Stimulated activated naive CD8-positive, alpha-beta T cell treated with anti-CD3 and anti-CD28 coated beads, Interleukin-15, amount 100 ng/mL, for 72 hours (primary cell): Measurements from ENCODE around the gene USF3.

Experiments used
- ATAC-seq: fragments of 150-1000 bp; cut with Tn5 transposase; 2 replicates; pipeline ENCODE4 v1.10.0; 2021; ENCODE audit warnings: mild to moderate bottlenecking, moderate library complexity
- DNase-seq, 2 donors: peaks; one replicate each; pipeline ENCODE4 v3.0.0; 2021 to 2022
- H3K27ac Mint-ChIP-seq, 2 donors: one replicate each; pipeline ENCODE4 v1.8.0; 2022; ENCODE audit warnings: mild to moderate bottlenecking in 2 of 2, mixed read lengths in 2 of 2, moderate library complexity in 2 of 2
- H3K27me3 Mint-ChIP-seq: one replicate; pipeline ENCODE4 v1.8.0; 2022; ENCODE audit warnings: mixed read lengths
- H3K4me1 Mint-ChIP-seq: one replicate; pipeline ENCODE4 v1.8.0; 2022; ENCODE audit warnings: mild to moderate bottlenecking, mixed read lengths
- H3K4me3 Mint-ChIP-seq, 2 donors: one replicate each; pipeline ENCODE4 v1.8.0; 2022; ENCODE audit warnings: mild to moderate bottlenecking in 2 of 2, mixed read lengths in 2 of 2, moderate library complexity in 1 of 2
- H3K9me3 Mint-ChIP-seq, 2 donors: one replicate each; pipeline ENCODE4 v1.8.0; 2022; ENCODE audit warnings: mixed read lengths in 2 of 2

Gene USF3

DNA sequence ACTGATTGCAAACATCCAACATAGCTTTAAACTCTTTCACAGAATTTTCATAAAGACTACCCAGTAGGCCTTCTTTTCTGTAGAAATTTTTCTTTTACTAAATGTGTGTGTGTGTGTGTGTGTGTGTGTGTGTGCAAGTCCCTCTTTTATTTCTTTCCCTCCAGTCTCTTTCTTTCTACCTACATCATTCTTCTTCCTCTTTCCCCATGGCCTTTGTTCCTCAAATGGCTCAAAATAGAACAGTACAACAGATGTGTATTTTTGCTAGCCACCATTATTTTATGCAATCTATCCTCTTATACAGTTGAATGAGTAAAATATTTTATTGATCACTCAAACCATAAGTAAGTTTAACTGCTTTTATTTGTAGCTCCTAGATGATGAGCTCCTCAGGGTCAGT lies 76.4 kb downstream of the USF3 start:
- H3K4me3 Mint-ChIP-seq: no peak overlapping the region
- no peak overlapping the region for H3K27ac Mint-ChIP-seq
- no peaks in the 10 kb centered on the region for H3K9me3 Mint-ChIP-seq
- ATAC-seq (no peak), DNase-seq (no peak)
- H3K4me1 Mint-ChIP-seq: no peaks in the 10 kb centered on the region
- no peaks in the 10 kb centered on the region for H3K27me3 Mint-ChIP-seq

DNA sequence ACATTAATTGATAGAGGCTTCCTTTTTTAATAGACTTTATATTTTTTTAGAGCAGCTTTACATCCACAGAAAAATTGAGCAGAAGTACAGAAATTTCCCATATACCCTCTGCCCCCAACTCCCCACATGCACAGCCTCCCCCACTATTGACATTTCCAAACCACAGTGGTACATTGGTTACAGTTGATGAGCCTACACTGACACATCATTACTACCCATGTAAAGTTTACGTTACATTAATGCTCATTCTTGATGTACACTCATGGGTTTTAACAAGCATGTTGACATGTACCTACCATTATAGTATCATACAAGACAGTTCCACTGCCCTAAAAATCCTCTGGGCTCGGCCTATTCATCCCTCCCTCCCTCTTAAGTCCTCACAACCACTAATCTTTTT lies 78.7 kb downstream of the USF3 start:
- H3K9me3 Mint-ChIP-seq: no peaks in the 10 kb centered on the region
- no peaks in the 10 kb centered on the region for H3K27me3 Mint-ChIP-seq
- DNase-seq (no peak), ATAC-seq (no peak)
- no peak overlapping the region for H3K27ac Mint-ChIP-seq
- no peaks in the 10 kb centered on the region for H3K4me1 Mint-ChIP-seq
- no peak overlapping the region for H3K4me3 Mint-ChIP-seq

DNA sequence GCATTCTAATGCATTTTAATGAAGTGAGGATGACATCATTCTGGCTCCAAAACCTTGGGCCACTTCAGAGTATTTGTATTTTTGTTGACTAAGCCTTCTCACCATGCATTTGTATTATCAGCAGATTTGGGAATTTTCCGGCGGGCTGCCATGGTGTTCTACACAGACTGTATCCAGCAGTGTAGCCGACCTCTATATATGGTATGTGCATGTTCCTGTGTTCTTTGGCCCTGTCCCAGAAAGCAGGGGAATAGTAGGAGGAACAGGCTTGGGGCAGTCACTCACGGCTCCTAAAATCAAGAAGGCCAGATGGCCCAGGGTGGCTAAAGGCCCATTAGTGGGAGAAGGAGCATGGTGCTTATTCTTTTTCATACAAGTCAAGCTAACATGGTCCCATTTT lies 80.5 kb downstream of the USF3 start:
- no peaks in the 10 kb centered on the region for H3K4me1 Mint-ChIP-seq
- H3K27ac Mint-ChIP-seq: peak overlapping the region in 1 of 2 donors; percentile 72
- no peak for DNase-seq
- H3K4me3 Mint-ChIP-seq: no peak overlapping the region
- no peaks in the 10 kb centered on the region for H3K27me3 Mint-ChIP-seq
- H3K9me3 Mint-ChIP-seq: no peaks in the 10 kb centered on the region
- no peak for ATAC-seq

DNA sequence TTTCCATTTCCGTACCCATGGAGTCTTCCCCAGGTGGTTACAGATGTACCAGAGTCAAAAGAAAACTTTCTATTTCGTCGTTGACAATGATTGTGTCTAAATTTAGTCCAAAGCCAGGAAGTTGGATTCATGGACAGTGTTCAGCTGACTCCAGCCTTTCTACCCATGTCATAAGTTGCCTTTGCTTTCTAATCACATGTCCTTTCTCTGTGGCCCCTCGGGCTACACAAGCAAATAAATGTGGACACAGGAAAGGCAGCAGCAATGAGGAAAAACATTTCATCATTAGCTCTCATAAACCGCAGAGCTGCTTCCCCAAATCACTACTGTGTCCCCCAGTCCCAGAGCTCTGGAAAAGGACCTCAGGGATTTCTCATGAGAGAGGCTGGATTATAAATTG lies 82.0 kb downstream of the USF3 start:
- ATAC-seq (no peak), DNase-seq (no peak)
- peak overlapping the region in 1 of 2 donors; percentile 59 for H3K27ac Mint-ChIP-seq
- H3K9me3 Mint-ChIP-seq: no peaks in the 10 kb centered on the region
- no peak overlapping the region for H3K4me3 Mint-ChIP-seq
- no peaks in the 10 kb centered on the region for H3K27me3 Mint-ChIP-seq
- no peaks in the 10 kb centered on the region for H3K4me1 Mint-ChIP-seq

DNA sequence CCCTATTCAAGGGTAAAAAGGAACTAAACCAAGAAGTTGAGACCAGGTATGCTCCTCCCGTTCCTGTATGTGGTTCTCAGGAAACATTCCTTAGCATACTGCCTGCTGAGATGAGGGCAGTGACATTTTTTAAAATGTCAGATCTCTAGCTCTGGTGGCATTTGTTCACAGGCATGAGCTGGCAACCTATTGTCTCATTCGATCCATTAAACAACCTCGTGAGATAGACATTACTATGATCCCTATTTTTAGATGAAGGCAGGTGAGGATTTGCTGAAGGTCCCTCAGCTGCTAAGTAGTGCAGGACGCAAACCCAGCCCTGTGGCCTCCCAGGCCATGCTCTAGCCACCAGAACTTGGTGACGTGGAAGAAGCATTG lies 89.2 kb downstream of the USF3 start:
- peaks cover 31% of the 10 kb centered on the region for H3K4me1 Mint-ChIP-seq

DNA sequence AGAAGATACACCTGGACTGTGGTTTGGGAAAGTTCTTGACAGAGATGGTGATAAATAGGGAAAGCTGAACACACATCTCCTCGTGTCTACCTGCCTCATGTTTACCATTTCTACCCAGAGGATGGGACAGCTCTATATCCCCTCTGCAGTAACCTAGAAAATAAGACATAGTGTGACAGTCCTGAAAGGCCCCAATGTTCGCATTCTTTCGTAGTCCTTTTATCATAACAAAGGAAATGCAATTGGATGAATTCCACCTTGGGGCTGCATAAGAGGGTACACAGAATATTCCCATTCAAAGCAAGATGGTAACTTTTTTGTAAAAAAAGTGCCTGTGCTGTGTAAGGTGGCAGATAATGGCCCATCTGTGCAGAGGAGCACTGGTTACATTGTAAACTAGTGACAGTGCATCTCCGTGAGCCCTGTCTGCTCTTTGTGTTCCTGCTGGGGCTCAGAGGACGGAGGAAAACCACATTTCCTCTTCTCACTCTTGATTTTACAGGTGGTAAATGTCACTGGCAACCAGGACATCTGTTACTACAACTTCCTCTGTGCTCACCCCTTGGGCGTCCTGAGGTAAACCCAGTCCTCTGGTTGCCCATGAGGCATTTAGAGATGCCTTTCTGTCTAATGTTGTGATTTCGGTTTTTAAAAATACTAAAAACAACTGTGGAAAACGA lies 89.8 kb downstream of the USF3 start:
- H3K27ac Mint-ChIP-seq: peak overlapping the region in 1 of 2 donors; percentile 25
- ATAC-seq: peak; percentile 99
- peak; percentile 45 to 63 for DNase-seq
- no peaks in the 10 kb centered on the region for H3K27me3 Mint-ChIP-seq
- peaks cover 31% of the 10 kb centered on the region for H3K4me1 Mint-ChIP-seq
- H3K4me3 Mint-ChIP-seq: peak overlapping the region; percentile 25 to 51
- no peaks in the 10 kb centered on the region for H3K9me3 Mint-ChIP-seq

More for the DNA sequence above, 89.2 kb downstream of the USF3 start:
- DNase-seq (no peak), ATAC-seq (peak; percentile 41)
- Mint-ChIP-seq H3K4me3 (peak overlapping the region; percentile 25 to 51), H3K27me3 (no peaks in the 10 kb centered on the region), H3K27ac (peak overlapping the region in 1 of 2 donors; percentile 25), H3K9me3 (no peaks in the 10 kb centered on the region)

DNA sequence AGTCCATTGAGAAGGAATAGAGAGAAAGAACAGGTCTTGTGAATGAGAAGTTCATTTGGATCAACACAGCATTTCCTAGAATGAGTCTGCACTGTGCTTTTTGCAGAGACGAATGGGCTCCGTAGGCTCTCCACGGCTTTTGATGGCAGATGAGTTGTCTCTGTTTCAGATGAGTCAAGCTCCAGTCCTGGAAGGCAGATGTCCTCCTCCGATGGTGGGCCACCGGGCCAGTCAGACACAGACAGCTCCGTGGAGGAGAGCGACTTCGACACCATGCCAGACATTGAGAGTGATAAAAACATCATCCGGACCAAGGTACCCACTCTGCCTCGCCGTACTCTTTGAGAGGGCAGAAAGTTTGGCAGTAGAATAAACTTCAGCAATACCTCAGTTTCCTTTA lies 93.6 kb downstream of the USF3 start:
- Mint-ChIP-seq H3K4me3 (no peak overlapping the region), H3K9me3 (no peaks in the 10 kb centered on the region), H3K27ac (no peak overlapping the region), H3K27me3 (no peaks in the 10 kb centered on the region), H3K4me1 (peaks cover 25% of the 10 kb centered on the region)
- ATAC-seq (no peak), DNase-seq (no peak)

DNA sequence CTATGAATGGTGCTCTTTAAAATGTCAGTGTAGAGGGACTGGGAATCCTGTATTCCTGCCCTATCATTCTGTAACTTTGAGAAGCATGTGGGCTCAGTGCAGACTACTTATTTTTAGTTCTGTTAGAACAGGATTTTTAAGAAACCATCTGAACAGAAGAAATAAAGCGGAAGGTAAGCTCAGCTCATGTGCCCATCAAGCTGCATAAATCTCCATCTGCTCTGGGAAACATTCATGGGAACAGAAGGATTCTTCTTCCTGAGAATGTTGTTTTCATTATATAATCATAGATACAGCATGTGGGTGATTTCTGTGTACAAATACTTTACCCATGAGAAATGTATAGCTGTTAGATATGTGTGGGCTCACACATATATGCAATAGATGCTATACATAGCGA lies 94.2 kb downstream of the USF3 start:
- Mint-ChIP-seq H3K27me3 (no peaks in the 10 kb centered on the region), H3K9me3 (no peaks in the 10 kb centered on the region), H3K27ac (no peak overlapping the region), H3K4me3 (no peak overlapping the region), H3K4me1 (peaks cover 19% of the 10 kb centered on the region)
- ATAC-seq (no peak), DNase-seq (no peak)

DNA sequence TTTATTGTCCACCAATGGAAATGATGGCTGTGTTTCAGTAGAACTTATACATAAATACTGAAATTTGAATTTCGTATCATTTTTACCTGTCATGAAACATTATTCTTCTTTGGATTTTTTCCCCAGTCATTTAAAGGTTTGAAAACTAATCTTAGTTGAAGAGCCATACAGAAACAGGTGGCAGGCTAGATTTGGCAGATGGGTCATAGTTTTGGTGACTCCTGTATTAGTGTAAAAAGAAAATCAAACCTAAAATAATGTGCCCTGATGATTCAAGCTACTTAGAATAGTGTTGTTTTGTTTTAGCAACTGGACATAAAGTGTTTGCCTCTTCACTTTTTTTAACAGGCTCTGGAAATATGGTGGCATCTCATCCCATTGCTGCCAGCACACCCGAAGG lies 95.2 kb downstream of the USF3 start:
- H3K4me1 Mint-ChIP-seq: peaks cover 9% of the 10 kb centered on the region
- no peak overlapping the region for H3K4me3 Mint-ChIP-seq
- DNase-seq: no peak
- H3K27me3 Mint-ChIP-seq: no peaks in the 10 kb centered on the region
- no peak overlapping the region for H3K27ac Mint-ChIP-seq
- no peak for ATAC-seq
- no peaks in the 10 kb centered on the region for H3K9me3 Mint-ChIP-seq

DNA sequence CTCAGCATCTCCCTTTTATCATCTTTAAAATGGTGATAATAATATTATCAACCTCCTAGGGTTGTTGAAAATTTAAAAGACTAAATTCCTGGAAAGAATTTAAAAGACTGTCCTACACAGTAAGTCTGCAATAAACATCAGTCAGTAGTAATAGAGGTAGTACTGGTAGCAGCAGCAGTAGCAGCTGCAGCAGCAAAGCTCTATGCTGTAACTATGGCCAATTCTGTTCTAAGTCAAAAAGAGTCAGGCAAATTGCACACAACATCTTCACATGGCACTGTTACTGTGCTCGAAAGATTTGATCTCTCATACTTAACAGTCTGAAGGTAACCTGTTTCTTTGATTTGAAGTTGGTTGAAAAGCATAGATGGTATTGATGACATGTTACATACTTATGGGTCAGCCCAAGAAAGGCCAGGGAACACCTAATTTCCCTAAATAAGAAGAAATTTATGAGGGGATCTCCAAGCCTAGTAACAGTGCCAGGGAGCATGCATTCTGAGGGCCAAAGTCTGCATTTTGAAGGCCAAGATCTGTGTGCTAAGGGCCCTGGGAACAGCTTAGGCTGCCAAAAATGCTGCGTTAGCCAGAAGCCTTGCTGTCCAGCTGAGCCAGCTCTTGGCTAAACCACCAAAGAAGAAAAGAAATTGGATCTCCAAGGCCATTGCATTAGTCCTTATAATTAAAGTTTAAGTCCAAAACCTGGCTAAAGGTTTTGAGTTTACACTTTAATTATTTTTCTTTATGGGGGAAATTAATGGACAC lies 95.8 kb downstream of the USF3 start:
- ATAC-seq (no peak), DNase-seq (no peak)
- Mint-ChIP-seq H3K9me3 (no peaks in the 10 kb centered on the region), H3K4me1 (peaks cover 6% of the 10 kb centered on the region), H3K27me3 (no peaks in the 10 kb centered on the region), H3K4me3 (no peak overlapping the region), H3K27ac (no peak overlapping the region)
